GM12878 (cell line): Measurements from ENCODE around the gene HABP2. TPM values are rescaled to one million over a fixed set of nuclear protein-coding genes. Genes with fewer than 3 reads are reported as not detected.

ENCODE experiments used
- ATAC-seq: fragments of 200-7000 bp; cut with Tn5 transposase; 3 replicates; pipeline ENCODE4 v1.9.1; 2020; ENCODE audit warnings: mild to moderate bottlenecking, moderate library complexity
- BruUV-seq: library from RNA; stranded (reverse); fragments of 400-500 nt; replicated peaks from 2 replicates; lab custom pipeline; 2021; lab: Mats Ljungman, UMichigan
- CTCF ChIA-PET: fragments of 300-600 bp; sonication (Branson Sonifier 250); formaldehyde crosslinking; extraction: SDS; loops from one replicate; lab custom pipeline; 2021; ENCODE audit warnings: inconsistent platforms; lab: Yijun Ruan, JAX
- POLR2A ChIA-PET: fragments of 350-600 bp; formaldehyde crosslinking; extraction: SDS; loops from one replicate; lab custom pipeline; 2021; ENCODE audit warnings: inconsistent platforms; lab: Charles Lee
- RAD21 ChIA-PET: fragments of 300-600 bp; sonication (Branson Sonifier 250); formaldehyde crosslinking; loops from one replicate; lab custom pipeline; 2023; ENCODE audit warnings: antibody characterized with exemption; ENCODE audit not compliant: unreplicated experiment; lab: Charles Lee
- SMC1A ChIA-PET: fragments of 300-600 bp; sonication (Branson Sonifier 250); formaldehyde crosslinking; loops from one replicate; lab custom pipeline; 2023; ENCODE audit not compliant: unreplicated experiment, uncharacterized antibody; lab: Charles Lee
- DNase-seq: peaks from one replicate; pipeline ENCODE4 v3.0.0-alpha.2; 2011; ENCODE audit warnings: low read depth, low spot score
- FAIRE-seq: peaks from 3 replicates; lab custom pipeline; 2011; peaks lifted over from hg19 to GRCh38; lab: Jason Lieb, UNC
- H2AFZ ChIP-seq: 2 replicates; pipeline ENCODE4 v1.6.0; 2011; ENCODE audit warnings: low read depth, low read length, control low read depth; ENCODE audit not compliant: control insufficient read depth
- H3K27ac ChIP-seq: 2 replicates; pipeline ENCODE4 v1.5.1; 2011; ENCODE audit warnings: control low read depth; ENCODE audit not compliant: control insufficient read depth, insufficient read depth
- H3K27me3 ChIP-seq, 2 experiments: replicated peaks in 1 of 2; 2 replicates each; pipeline versions ENCODE4 v1.6.0 to v1.6.1; 2011; ENCODE audit warnings: low read length in 1 of 2; ENCODE audit not compliant: control insufficient read depth in 2 of 2, insufficient read depth in 2 of 2
- H3K36me3 ChIP-seq, 2 experiments: 2 replicates each; pipeline ENCODE4 v1.5.1; 2011; ENCODE audit warnings: low read length in 1 of 2; ENCODE audit not compliant: control insufficient read depth in 2 of 2, insufficient read depth in 2 of 2
- H3K4me1 ChIP-seq: 2 replicates; pipeline ENCODE4 v1.6.1; 2011; ENCODE audit warnings: mild to moderate bottlenecking, low read length, moderate library complexity, mixed read lengths; ENCODE audit not compliant: control insufficient read depth, insufficient read depth
- H3K4me2 ChIP-seq: 2 replicates; pipeline ENCODE4 v1.6.0; 2011; ENCODE audit warnings: control low read depth; ENCODE audit not compliant: control insufficient read depth, insufficient read depth
- H3K4me3 ChIP-seq: fragments of 200-600 bp; sonication (generic); 2 replicates; pipeline ENCODE4 v1.5.1; 2016
- H3K79me2 ChIP-seq: 2 replicates; pipeline ENCODE4 v1.6.0; 2011; ENCODE audit warnings: low read length; ENCODE audit not compliant: control insufficient read depth, insufficient read depth
- H3K9ac ChIP-seq: 2 replicates; pipeline ENCODE4 v1.8.0; 2011; ENCODE audit warnings: low read length, control low read depth, mixed read lengths; ENCODE audit not compliant: control insufficient read depth, insufficient read depth
- H3K9me3 ChIP-seq: replicated peaks from 3 replicates; pipeline ENCODE4 v1.5.1; 2011; ENCODE audit warnings: mild to moderate bottlenecking, low read length; ENCODE audit not compliant: control insufficient read depth, insufficient read depth
- H4K20me1 ChIP-seq: 2 replicates; pipeline ENCODE4 v1.6.0; 2011; ENCODE audit not compliant: control insufficient read depth, insufficient read depth
- BRCA1 ChIP-seq: IDR thresholded peaks from 2 replicates; pipeline ENCODE4 v1.6.1; 2011; ENCODE audit warnings: low read depth, low read length, improper control_type of control experiment
- CBX5 ChIP-seq: sonication (generic); IDR thresholded peaks from 2 replicates; pipeline ENCODE4 v1.6.1; 2016; ENCODE audit warnings: low read depth, moderate library complexity, mild to moderate bottlenecking, inconsistent platforms
- CEBPB ChIP-seq, 2 experiments: fragments of 150-350 bp in 1 of 2; IDR thresholded peaks; 2 replicates each; pipeline ENCODE4 v1.6.1; 2012 to 2014; ENCODE audit warnings: low read depth in 2 of 2, low read length in 2 of 2, borderline replicate concordance in 1 of 2, inconsistent platforms in 1 of 2
- EP300 ChIP-seq, 2 experiments: fragments of 150-350 bp in 1 of 2; IDR thresholded peaks; 2 replicates each; pipeline ENCODE4 v1.6.1; 2011 to 2012; ENCODE audit warnings: low read depth in 2 of 2, low read length in 2 of 2, borderline replicate concordance in 1 of 2, improper control_type of control experiment in 1 of 2, inconsistent platforms in 1 of 2; ENCODE audit not compliant: control insufficient read depth in 1 of 2
- ESRRA ChIP-seq: IDR thresholded peaks from 2 replicates; pipeline ENCODE4 v1.6.1; 2012; ENCODE audit warnings: mild to moderate bottlenecking, low read length, improper control_type of control experiment
- POLR2A ChIP-seq: IDR thresholded peaks from 2 replicates; pipeline ENCODE4 v1.6.1; 2011; ENCODE audit warnings: low read depth, mild to moderate bottlenecking, low read length
- REST ChIP-seq: IDR thresholded peaks from 2 replicates; pipeline ENCODE4 v1.6.1; 2012; ENCODE audit warnings: mild to moderate bottlenecking, low read depth, low read length
- SREBF2 ChIP-seq: IDR thresholded peaks from 2 replicates; pipeline ENCODE4 v1.6.1; 2012; ENCODE audit warnings: mild to moderate bottlenecking, low read length
- TCF7 ChIP-seq: IDR thresholded peaks from 2 replicates; pipeline ENCODE4 v1.6.1; 2014; ENCODE audit warnings: antibody characterized with exemption, borderline replicate concordance
- ZNF622 ChIP-seq: fragments of 450-650 bp; IDR thresholded peaks from 2 replicates; pipeline ENCODE4 v1.6.1; 2017; ENCODE audit warnings: mild to moderate bottlenecking, inconsistent platforms
- WGBS: methylation state at CpG from one replicate; pipeline ENCODE4 v1.1.6; 2016; ENCODE audit warnings: low lambda C conversion rate; ENCODE audit not compliant: insufficient replicate concordance, insufficient coverage; ENCODE audit errors: missing lambda C conversion rate; 5-methylcytosine and 5-hydroxymethylcytosine counted together
- in situ Hi-C: fragments of 300-500 bp; cut with MboI; formaldehyde crosslinking; loops from 9 replicates; pipeline ENCODE4 v1.14.3; 2018; ENCODE audit warnings: mixed read lengths
- intact Hi-C: fragments of 100-400 bp; cut with micrococcal nuclease; formaldehyde crosslinking; loops from one replicate; pipeline ENCODE4 v1.14.2; 2022; ENCODE audit not compliant: unreplicated experiment
- polyA plus RNA-seq, 11 experiments: library from polyadenylated mRNA; depleted of rRNA in 4 of 11; unstranded in 6 of 11; stranded (reverse) in 5 of 11; fragments of >200 nt; fragmentation: Nextera tagmentation in 4 of 11; fragmentation: Illumina TruSeq in 1 of 11; extraction: Ambion mirVana in 4 of 11; extraction: Trizol in 1 of 11; gene quantifications; 1 replicate in 1 of 11; 2 replicates in 10 of 11; pipeline versions ENCODE4 v1.2.1 to v1.2.3, GENCODE V29; 2011 to 2016; ENCODE audit warnings: inconsistent platforms in 2 of 11, missing spikeins in 2 of 11, low read depth in 1 of 11
- total RNA-seq, 4 experiments: library from RNA; depleted of rRNA in 3 of 4; stranded (reverse); fragments of >200 nt in 3 of 4; fragmentation: Illumina TruSeq in 1 of 4; extraction: Trizol in 1 of 4; gene quantifications; 2 replicates each; pipeline versions ENCODE4 v1.2.1 to v1.2.3, GENCODE V29; 2013 to 2021

The HABP2 gene
- total and polyA plus RNA-seq, 10 of the 15 experiments (the other 5 are each of a cell fraction or from before 2014, with no cell fraction given): 0.13 TPM; not detected in 9

GRCh38 chr10:113592380-113592779, 39.5 kb downstream of the HABP2 start:
- TF ChIP-seq ESRRA (no peak), EP300 (IDR thresholded peaks at IDR 0.05; ENCODE audit: borderline replicate concordance in 1 of 2, control insufficient read depth in 1 of 2, low read depth in 2 of 2, low read length in 2 of 2) (no peak), SREBF2 (no peak), CBX5 (no peak), CEBPB (IDR thresholded peaks at IDR 0.05; ENCODE audit: borderline replicate concordance in 1 of 2, low read depth in 2 of 2, low read length in 2 of 2) (no peak), ZNF622 (no peak), POLR2A (no peak), BRCA1 (no peak), REST (no peak), TCF7 (no peak)
- Histone ChIP-seq H2AFZ (no peak overlapping the region), H3K4me1 (no peaks in the 10 kb centered on the region), H3K9ac (no peak overlapping the region), H3K36me3 (no peaks in the 10 kb centered on the region), H4K20me1 (no peaks in the 10 kb centered on the region), H3K4me3 (no peak overlapping the region), H3K27ac (no peak overlapping the region), H3K79me2 (no peaks in the 10 kb centered on the region), H3K4me2 (no peak overlapping the region), H3K27me3 (peaks cover 0 to 3% of the 10 kb centered on the region in 2 experiments; a peak in 2 of 4 replicates), H3K9me3 (no peaks in the 10 kb centered on the region)
- ChIA-PET POLR2A (no interaction called here), SMC1A (no interaction called here), RAD21 (no interaction called here), CTCF (interaction anchor here (0.6 kb wide), 1 partner anchor 17 kb away, joined by 3 read pairs; no protein-coding TSS in a partner anchor)
- DNase-seq: no peak
- no TSS peak for BruUV-seq
- no peak for ATAC-seq
- in situ Hi-C loops: no loop called here
- 22% methylated on average over 8 of the region's 8 CpGs for WGBS
- intact Hi-C loops: no loop called here
- FAIRE-seq: no peak
